ENCODE data around the gene SP110. TPM values are rescaled to one million over a fixed set of nuclear protein-coding genes. Genes with fewer than 3 reads are reported as not detected.

SP110 gene
- total and polyA plus RNA-seq, 2 of the 8 experiments (the other 6 are each of a cell fraction or from before 2014, with no cell fraction given): 3.1 to 7.1 TPM

DNA sequence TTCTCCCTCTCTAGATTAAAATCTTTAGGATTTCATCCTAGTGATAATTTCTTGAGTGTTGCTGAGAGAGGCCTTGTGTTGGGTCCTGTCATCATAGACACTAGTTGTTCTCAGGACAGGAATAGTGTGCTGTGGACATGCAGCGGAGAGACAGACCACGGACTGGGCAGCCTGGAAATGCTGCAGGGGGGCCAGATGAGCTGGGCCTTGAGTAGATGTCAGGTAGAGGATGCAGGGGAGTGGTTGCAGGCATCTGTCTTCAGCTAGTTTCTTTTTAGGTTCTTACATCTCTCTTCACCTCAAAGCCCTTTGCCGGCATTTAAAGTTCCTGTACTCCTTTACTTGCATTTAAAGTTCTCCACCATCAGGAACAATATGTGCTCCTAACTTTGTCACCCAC is 42.8 kb downstream of the SP110 start (continued):
- TF ChIP-seq, protein P1, sequence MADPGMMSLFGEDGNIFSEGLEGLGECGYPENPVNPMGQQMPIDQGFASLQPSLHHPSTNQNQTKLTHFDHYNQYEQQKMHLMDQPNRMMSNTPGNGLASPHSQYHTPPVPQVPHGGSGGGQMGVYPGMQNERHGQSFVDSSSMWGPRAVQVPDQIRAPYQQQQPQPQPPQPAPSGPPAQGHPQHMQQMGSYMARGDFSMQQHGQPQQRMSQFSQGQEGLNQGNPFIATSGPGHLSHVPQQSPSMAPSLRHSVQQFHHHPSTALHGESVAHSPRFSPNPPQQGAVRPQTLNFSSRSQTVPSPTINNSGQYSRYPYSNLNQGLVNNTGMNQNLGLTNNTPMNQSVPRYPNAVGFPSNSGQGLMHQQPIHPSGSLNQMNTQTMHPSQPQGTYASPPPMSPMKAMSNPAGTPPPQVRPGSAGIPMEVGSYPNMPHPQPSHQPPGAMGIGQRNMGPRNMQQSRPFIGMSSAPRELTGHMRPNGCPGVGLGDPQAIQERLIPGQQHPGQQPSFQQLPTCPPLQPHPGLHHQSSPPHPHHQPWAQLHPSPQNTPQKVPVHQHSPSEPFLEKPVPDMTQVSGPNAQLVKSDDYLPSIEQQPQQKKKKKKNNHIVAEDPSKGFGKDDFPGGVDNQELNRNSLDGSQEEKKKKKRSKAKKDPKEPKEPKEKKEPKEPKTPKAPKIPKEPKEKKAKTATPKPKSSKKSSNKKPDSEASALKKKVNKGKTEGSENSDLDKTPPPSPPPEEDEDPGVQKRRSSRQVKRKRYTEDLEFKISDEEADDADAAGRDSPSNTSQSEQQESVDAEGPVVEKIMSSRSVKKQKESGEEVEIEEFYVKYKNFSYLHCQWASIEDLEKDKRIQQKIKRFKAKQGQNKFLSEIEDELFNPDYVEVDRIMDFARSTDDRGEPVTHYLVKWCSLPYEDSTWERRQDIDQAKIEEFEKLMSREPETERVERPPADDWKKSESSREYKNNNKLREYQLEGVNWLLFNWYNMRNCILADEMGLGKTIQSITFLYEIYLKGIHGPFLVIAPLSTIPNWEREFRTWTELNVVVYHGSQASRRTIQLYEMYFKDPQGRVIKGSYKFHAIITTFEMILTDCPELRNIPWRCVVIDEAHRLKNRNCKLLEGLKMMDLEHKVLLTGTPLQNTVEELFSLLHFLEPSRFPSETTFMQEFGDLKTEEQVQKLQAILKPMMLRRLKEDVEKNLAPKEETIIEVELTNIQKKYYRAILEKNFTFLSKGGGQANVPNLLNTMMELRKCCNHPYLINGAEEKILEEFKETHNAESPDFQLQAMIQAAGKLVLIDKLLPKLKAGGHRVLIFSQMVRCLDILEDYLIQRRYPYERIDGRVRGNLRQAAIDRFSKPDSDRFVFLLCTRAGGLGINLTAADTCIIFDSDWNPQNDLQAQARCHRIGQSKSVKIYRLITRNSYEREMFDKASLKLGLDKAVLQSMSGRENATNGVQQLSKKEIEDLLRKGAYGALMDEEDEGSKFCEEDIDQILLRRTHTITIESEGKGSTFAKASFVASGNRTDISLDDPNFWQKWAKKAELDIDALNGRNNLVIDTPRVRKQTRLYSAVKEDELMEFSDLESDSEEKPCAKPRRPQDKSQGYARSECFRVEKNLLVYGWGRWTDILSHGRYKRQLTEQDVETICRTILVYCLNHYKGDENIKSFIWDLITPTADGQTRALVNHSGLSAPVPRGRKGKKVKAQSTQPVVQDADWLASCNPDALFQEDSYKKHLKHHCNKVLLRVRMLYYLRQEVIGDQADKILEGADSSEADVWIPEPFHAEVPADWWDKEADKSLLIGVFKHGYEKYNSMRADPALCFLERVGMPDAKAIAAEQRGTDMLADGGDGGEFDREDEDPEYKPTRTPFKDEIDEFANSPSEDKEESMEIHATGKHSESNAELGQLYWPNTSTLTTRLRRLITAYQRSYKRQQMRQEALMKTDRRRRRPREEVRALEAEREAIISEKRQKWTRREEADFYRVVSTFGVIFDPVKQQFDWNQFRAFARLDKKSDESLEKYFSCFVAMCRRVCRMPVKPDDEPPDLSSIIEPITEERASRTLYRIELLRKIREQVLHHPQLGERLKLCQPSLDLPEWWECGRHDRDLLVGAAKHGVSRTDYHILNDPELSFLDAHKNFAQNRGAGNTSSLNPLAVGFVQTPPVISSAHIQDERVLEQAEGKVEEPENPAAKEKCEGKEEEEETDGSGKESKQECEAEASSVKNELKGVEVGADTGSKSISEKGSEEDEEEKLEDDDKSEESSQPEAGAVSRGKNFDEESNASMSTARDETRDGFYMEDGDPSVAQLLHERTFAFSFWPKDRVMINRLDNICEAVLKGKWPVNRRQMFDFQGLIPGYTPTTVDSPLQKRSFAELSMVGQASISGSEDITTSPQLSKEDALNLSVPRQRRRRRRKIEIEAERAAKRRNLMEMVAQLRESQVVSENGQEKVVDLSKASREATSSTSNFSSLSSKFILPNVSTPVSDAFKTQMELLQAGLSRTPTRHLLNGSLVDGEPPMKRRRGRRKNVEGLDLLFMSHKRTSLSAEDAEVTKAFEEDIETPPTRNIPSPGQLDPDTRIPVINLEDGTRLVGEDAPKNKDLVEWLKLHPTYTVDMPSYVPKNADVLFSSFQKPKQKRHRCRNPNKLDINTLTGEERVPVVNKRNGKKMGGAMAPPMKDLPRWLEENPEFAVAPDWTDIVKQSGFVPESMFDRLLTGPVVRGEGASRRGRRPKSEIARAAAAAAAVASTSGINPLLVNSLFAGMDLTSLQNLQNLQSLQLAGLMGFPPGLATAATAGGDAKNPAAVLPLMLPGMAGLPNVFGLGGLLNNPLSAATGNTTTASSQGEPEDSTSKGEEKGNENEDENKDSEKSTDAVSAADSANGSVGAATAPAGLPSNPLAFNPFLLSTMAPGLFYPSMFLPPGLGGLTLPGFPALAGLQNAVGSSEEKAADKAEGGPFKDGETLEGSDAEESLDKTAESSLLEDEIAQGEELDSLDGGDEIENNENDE (IDR thresholded peaks at IDR 0.05; ENCODE audit: insufficient replicate concordance, low read length): no peak
- TF ChIP-seq SIN3A (conservative IDR thresholded peaks at IDR 0.05 in 1 of 2, IDR thresholded peaks at IDR 0.05 in 1 of 2; ENCODE audit: low read depth in 1 of 2, low read length in 2 of 2) (no peak), TCF12 (IDR thresholded peaks at IDR 0.05; ENCODE audit: low read depth, low read length) (no peak), GTF2F1 (IDR thresholded peaks at IDR 0.05; ENCODE audit: borderline replicate concordance, low read depth, low read length) (no peak), BACH1 (IDR thresholded peaks at IDR 0.05; ENCODE audit: low read length) (no peak), ZNF274 (IDR thresholded peaks at IDR 0.05; ENCODE audit: borderline replicate concordance, extremely low read depth, low read length) (no peak)
- TF ChIP-seq, protein P2, sequence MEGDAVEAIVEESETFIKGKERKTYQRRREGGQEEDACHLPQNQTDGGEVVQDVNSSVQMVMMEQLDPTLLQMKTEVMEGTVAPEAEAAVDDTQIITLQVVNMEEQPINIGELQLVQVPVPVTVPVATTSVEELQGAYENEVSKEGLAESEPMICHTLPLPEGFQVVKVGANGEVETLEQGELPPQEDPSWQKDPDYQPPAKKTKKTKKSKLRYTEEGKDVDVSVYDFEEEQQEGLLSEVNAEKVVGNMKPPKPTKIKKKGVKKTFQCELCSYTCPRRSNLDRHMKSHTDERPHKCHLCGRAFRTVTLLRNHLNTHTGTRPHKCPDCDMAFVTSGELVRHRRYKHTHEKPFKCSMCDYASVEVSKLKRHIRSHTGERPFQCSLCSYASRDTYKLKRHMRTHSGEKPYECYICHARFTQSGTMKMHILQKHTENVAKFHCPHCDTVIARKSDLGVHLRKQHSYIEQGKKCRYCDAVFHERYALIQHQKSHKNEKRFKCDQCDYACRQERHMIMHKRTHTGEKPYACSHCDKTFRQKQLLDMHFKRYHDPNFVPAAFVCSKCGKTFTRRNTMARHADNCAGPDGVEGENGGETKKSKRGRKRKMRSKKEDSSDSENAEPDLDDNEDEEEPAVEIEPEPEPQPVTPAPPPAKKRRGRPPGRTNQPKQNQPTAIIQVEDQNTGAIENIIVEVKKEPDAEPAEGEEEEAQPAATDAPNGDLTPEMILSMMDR (IDR thresholded peaks at IDR 0.05; ENCODE audit: control extremely low read depth in 1 of 3, insufficient read depth in 1 of 3, low read depth in 1 of 3, low read length in 3 of 3): no peak
- TF ChIP-seq, protein P3, sequence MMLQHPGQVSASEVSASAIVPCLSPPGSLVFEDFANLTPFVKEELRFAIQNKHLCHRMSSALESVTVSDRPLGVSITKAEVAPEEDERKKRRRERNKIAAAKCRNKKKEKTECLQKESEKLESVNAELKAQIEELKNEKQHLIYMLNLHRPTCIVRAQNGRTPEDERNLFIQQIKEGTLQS (IDR thresholded peaks at IDR 0.05; ENCODE audit: insufficient read depth, low read depth, low read length): no peak
